ENCODE results near the gene PRKCH.

The PRKCH gene

GRCh38 chr14:61573748-61574513, 252.6 kb downstream of the PRKCH start:
- Histone ChIP-seq H3K4me1 (peaks cover 0 to 42% (median 30%) of the 10 kb centered on the region in 4 donors), H3K27ac (peak overlapping the region; percentile 1 to 12), H3K9me3 (no peaks in the 10 kb centered on the region), H3K27me3 (no peaks in the 10 kb centered on the region), H3K36me3 (no peaks in the 10 kb centered on the region), H3K4me3 (no peak overlapping the region)
- DNase-seq: no peak
- no peak for TF ChIP-seq CTCF (IDR thresholded peaks at IDR 0.05)
- intact Hi-C loops (cut with DNase I; ENCODE audit: low total_unique reads): no loop called here

DNA sequence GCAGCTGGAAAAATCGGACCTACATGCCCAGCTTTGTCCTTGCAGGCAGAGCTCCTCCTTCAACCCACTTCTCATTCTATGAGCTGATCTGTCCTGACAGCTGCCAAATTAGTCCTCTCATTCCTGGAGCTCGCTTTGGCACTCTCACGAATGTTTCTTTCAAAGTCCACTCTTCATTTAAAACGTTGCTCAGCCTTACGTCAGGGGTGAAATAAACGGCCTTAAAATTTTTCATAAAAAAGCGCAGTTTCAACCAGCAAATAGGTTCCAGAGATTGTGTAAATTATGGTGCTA, 253.1 kb downstream of the PRKCH start:
- Histone ChIP-seq H3K36me3 (no peaks in the 10 kb centered on the region), H3K4me3 (no peak overlapping the region), H3K27ac (no peak overlapping the region), H3K9me3 (no peaks in the 10 kb centered on the region), H3K4me1 (peaks cover 0 to 36% (median 25%) of the 10 kb centered on the region in 4 donors), H3K27me3 (no peaks in the 10 kb centered on the region)
- intact Hi-C loops (cut with DNase I; ENCODE audit: low total_unique reads): no loop called here
- TF ChIP-seq CTCF (IDR thresholded peaks at IDR 0.05): no peak
- no peak for DNase-seq

GRCh38 chr14:61575126-61575525, 253.7 kb downstream of the PRKCH start:
- H3K27ac ChIP-seq: peak overlapping the region in 1 of 2 donors; percentile 40
- H3K4me3 ChIP-seq: no peak overlapping the region
- intact Hi-C loops (cut with DNase I; ENCODE audit: low total_unique reads): no loop called here
- TF ChIP-seq CTCF (IDR thresholded peaks at IDR 0.05): no peak
- H3K4me1 ChIP-seq: peaks cover 0 to 30% (median 18%) of the 10 kb centered on the region in 4 donors
- H3K27me3 ChIP-seq: no peaks in the 10 kb centered on the region
- no peak for DNase-seq
- H3K36me3 ChIP-seq: no peaks in the 10 kb centered on the region
- H3K9me3 ChIP-seq: no peaks in the 10 kb centered on the region

- H3K4me3 ChIP-seq: no peak overlapping the region
- intact Hi-C loops (cut with DNase I; ENCODE audit: low total_unique reads): no loop called here
- no peaks in the 10 kb centered on the region for H3K27me3 ChIP-seq
- peak overlapping the region; percentile 7 to 40 for H3K27ac ChIP-seq
- DNase-seq: no peak
- no peak for TF ChIP-seq CTCF (IDR thresholded peaks at IDR 0.05)
- peaks cover 0 to 24% (median 13%) of the 10 kb centered on the region in 4 donors for H3K4me1 ChIP-seq
- no peaks in the 10 kb centered on the region for H3K9me3 ChIP-seq
- H3K36me3 ChIP-seq: no peaks in the 10 kb centered on the region
Observed at GRCh38 chr14:61575551-61576150, 254.3 kb downstream of the PRKCH start.

DNA sequence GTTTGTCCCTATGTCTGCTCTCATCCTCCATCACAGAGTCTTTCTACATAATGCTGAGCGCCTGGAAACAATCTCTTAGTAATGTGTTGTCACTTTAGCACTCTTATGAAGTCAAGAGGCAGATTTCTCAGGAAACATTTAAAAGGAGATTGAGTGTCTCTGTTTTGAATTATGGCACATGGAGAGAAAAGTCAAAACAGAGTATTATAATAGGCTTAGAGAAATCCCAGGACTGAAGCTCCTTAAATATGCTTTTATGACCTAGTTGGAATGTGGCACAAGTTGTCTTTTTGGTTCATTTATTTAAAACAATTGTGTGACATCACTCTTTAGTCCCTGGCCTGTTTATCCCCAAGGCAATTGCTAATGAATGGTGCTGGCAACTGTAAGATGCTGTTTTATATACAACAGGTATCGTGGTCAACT, 256.1 kb downstream of the PRKCH start:
- Histone ChIP-seq H3K27me3 (no peaks in the 10 kb centered on the region), H3K36me3 (no peaks in the 10 kb centered on the region), H3K4me1 (peaks cover 0 to 24% (median 10%) of the 10 kb centered on the region in 4 donors), H3K27ac (no peak overlapping the region), H3K4me3 (no peak overlapping the region), H3K9me3 (no peaks in the 10 kb centered on the region)
- no peak for DNase-seq
- intact Hi-C loops (cut with DNase I; ENCODE audit: low total_unique reads): no loop called here
- no peak for TF ChIP-seq CTCF (IDR thresholded peaks at IDR 0.05)

Data from tibial artery (tissue), 4 donors.